Inferior parietal cortex (tissue), 1 donor: ENCODE results near the gene CSRNP2.
"Not testable (repeated sequence)": the region's sequence is repeated elsewhere in the genome, so short reads cannot be mapped to it uniquely, and the experiment has no call there.

Source experiments
- DNase-seq: peaks from one replicate; pipeline ENCODE4 v3.0.0-alpha.2; 2016; ENCODE audit errors: extremely low spot score

Gene CSRNP2

DNA sequence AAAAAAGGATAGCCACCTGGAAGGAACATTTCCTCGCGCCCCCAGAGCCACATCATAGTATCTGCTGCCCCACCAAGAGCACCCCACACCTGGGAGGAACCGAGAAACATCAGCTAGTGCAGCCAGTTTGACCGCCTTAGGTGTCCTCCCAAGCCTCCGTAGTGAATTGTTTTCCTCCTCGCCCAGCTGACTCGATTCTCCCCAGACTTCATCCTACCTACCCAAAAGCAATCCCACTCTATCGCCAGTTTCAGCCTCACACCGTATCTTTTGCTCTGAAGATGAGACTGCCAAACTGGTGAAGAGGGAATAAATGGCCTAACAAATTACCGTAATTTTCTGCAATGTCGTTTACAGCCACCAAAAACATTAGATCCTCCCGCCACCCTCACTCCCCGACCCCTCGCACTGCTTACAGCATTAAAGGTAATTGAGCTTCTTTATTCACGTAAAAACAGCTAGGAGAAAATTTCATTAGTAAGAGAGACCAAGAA is 56.0 kb downstream of the CSRNP2 start:
- DNase-seq = no peak

GRCh38 chr12:51025836-51026638 is 57.4 kb downstream of the CSRNP2 start, which contains the start of gene SLC11A2:
SLC11A2 (minus strand) TSS chr12:51026384; CDS start chr12:51010728, 15,656 bp downstream.
- DNase-seq = peak; percentile 95

DNA sequence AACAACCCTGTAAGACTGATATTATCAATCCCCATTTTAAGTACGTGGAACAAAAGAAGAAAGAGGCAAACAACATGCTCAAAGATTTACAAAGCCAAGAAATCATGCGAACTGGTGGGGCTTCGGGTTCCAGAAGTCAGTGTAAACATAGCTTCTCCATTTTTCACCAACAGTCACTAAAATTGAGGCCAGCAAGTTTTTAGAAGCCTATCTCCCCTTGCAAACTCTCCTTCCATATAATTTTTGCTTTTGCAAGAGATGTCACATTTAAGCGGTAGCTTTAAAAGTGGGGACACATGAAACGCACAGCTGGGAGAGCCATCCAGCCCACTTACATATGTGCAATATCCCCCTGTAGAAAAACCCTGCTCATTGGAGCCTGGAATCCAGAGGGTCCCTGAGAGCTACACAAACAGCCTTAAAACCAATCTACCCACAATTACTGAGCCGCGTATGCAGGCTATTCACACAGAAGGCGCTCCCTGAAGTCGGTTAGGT is 58.0 kb downstream of the CSRNP2 start:
- DNase-seq = peak; percentile 61

DNA sequence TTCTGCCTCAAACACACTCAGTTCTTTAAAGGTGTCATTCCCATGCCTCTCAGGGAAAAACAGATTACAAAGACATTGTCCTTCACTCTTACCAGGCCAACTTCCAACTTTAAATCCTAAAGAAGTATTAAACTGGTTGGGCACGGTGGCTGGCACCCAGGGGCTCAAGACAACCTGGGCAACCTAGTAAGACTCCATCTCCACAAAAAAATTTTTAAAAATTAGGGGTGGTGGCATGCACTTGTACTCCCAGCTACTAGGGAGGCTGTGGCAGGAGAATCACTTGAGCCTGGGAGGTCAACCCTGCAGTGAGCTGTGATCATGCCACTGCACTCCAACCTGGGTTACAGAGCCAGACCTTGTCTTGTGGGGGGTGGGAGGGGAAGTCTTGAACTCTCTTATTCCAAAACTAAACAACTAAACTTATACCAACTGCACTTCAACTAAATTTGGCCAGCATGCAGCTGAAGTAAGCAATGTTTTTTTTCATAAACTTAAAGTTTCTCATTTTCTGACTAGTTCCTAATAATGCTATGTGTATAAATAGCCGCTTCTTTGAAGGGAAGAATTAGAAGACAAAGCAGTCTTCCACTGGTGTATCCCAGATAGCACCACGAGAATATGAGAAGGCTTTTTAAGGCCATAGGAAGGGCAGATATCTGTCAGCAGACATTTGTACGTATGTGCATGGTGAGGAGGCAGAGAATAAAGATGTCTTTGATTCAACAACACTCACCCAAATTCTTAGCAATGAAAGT is 59.6 kb downstream of the CSRNP2 start:
- no peak for DNase-seq

- DNase-seq = no peak
Observed at GRCh38 chr12:51021694-51022093, 61.7 kb downstream of the CSRNP2 start.

- DNase-seq = peak; percentile 68
Observed at GRCh38 chr12:51020448-51021182, 62.8 kb downstream of the CSRNP2 start.

- no peak for DNase-seq
Observed at GRCh38 chr12:51019927-51020326, 63.5 kb downstream of the CSRNP2 start.

GRCh38 chr12:51018956-51019355 is 64.4 kb downstream of the CSRNP2 start:
- DNase-seq = no peak

DNA sequence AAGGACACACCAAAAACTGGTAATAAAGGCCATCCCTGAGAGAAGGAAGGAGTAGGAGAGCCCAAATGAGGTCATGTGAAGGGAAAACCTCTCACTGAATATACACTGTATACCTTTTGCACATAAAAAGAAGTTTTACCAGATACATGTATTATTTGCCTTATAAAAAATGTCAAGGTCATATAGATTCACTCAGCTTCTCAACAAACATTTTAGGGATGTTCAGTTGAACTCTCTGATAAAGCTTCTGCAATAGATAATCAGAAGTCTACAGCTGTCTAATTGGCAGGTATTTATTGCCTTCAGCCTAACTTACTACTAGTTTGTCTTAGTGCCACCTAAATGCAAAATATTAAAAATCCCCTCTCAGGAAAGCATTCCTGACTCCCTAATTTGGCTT is 65.9 kb downstream of the CSRNP2 start:
- DNase-seq = no peak

GRCh38 chr12:51014467-51014866 is 68.9 kb downstream of the CSRNP2 start:
- DNase-seq = not testable (repeated sequence)

DNA sequence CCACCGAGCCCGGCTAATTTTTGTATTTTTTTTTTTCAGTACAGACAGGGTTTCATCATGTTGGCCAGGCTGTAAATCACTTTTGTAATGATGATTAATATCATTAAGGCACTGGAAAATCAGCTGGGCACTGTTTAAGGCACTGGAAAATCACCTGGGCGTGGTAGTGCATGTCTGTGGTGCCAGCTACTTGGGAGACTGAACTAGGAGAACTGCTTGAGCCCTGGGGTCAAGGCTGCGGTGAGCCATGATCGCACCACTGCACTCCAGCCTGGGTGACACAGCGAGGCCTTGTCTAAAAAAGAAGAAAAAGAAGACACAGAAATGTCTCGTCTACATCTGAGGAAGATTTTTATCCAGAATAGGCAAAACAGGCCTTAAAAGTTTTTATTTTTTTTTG is 70.0 kb downstream of the CSRNP2 start:
- DNase-seq = no peak

DNA sequence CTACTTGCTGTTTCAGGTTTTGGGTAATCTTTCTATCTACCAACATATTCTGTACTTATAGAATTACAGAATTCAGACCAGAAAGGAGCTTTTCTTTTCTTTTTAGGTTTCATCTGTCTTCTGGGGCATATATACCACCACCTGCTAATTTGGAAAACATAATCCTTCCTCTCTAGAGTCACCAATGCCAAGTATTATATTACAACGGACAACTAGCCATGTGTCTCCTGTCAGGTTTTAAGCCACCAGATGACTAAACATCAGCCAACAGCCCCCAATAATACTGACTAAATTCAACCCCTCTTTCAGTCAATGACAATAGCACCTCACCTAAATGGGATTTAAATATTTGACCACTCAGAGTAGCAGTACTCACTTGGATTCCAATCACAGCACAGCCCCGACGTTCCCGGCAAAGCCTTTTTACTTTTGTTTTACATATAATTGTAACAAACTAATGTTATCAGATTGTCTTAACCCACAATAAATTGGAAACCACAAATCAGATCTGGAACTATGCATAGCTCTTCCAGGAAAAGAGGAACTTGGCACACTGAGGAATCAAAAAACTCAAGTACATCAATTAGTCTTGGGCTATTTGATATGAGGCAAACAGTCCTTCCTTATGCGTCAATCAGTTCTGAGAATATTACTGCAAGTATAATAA is 70.7 kb downstream of the CSRNP2 start:
- DNase-seq = no peak

GRCh38 chr12:51011955-51012354 is 71.4 kb downstream of the CSRNP2 start:
- DNase-seq = no peak
